Nephron (organoid): ENCODE results near the gene HIF1A.

ENCODE experiments used
- H3K27ac Mint-ChIP-seq, 3 experiments: 2 replicates each; pipeline ENCODE4 v1.8.0; 2020; ENCODE audit warnings: mixed read lengths in 3 of 3, mild to moderate bottlenecking in 2 of 3, moderate library complexity in 1 of 3
- H3K27me3 Mint-ChIP-seq: 2 replicates; pipeline ENCODE4 v1.8.0; 2021; ENCODE audit warnings: low read depth, mild to moderate bottlenecking, moderate library complexity, mixed read lengths
- H3K36me3 Mint-ChIP-seq: 2 replicates; pipeline ENCODE4 v1.8.0; 2020; ENCODE audit warnings: low read depth, mixed read lengths
- H3K4me1 Mint-ChIP-seq: 2 replicates; pipeline ENCODE4 v1.8.0; 2020; ENCODE audit warnings: mixed read lengths
- H3K4me3 Mint-ChIP-seq, 3 experiments: 2 replicates each; pipeline ENCODE4 v1.8.0; 2020; ENCODE audit warnings: mild to moderate bottlenecking in 3 of 3, mixed read lengths in 3 of 3, moderate library complexity in 2 of 3
- H3K9me3 Mint-ChIP-seq: 2 replicates; pipeline ENCODE4 v1.8.0; 2020; ENCODE audit warnings: mixed read lengths
- CTCF ChIP-seq, 3 experiments: fragments of 200-600 bp; sonication (generic); IDR thresholded peaks; one replicate each; pipeline ENCODE4 v1.5.0; 2021; ENCODE audit warnings: antibody characterized with exemption in 3 of 3; ENCODE audit not compliant: unreplicated experiment in 3 of 3

Gene HIF1A

GRCh38 chr14:61764342-61765122, 69.2 kb downstream of the HIF1A start:
- peaks cover 12% of the 10 kb centered on the region for H3K36me3 Mint-ChIP-seq
- H3K4me1 Mint-ChIP-seq = peaks cover 46% of the 10 kb centered on the region
- H3K27me3 Mint-ChIP-seq = no peaks in the 10 kb centered on the region
- no peak for TF ChIP-seq CTCF (IDR thresholded peaks at IDR 0.05; ENCODE audit: unreplicated experiment in 3 of 3)
- peak overlapping the region; percentile 29 to 80 (median 31) for H3K27ac Mint-ChIP-seq
- H3K4me3 Mint-ChIP-seq = peak overlapping the region; percentile 98 to 100 (median 99)
- H3K9me3 Mint-ChIP-seq = no peaks in the 10 kb centered on the region

- Mint-ChIP-seq H3K4me3 (peak overlapping the region; percentile 65 to 100 (median 98)), H3K9me3 (no peaks in the 10 kb centered on the region), H3K27ac (peak overlapping the region; percentile 31 to 80 (median 52)), H3K36me3 (peaks cover 21% of the 10 kb centered on the region), H3K27me3 (no peaks in the 10 kb centered on the region), H3K4me1 (peaks cover 46% of the 10 kb centered on the region)
- TF ChIP-seq CTCF (IDR thresholded peaks at IDR 0.05; ENCODE audit: unreplicated experiment in 3 of 3) = no peak
Measured at GRCh38 chr14:61765225-61765943, 70.1 kb downstream of the HIF1A start.

- Mint-ChIP-seq H3K27me3 (no peaks in the 10 kb centered on the region), H3K4me3 (peak overlapping the region; percentile 65 to 100 (median 98)), H3K27ac (peak overlapping the region; percentile 31 to 80 (median 52)), H3K9me3 (no peaks in the 10 kb centered on the region), H3K4me1 (peaks cover 46% of the 10 kb centered on the region), H3K36me3 (peaks cover 27% of the 10 kb centered on the region)
- TF ChIP-seq CTCF (IDR thresholded peaks at IDR 0.05; ENCODE audit: unreplicated experiment in 3 of 3) = no peak
Measured at GRCh38 chr14:61766151-61766550, 70.8 kb downstream of the HIF1A start.

GRCh38 chr14:61768240-61768639, 72.9 kb downstream of the HIF1A start:
- TF ChIP-seq CTCF (IDR thresholded peaks at IDR 0.05; ENCODE audit: unreplicated experiment in 3 of 3) = no peak
- H3K27ac Mint-ChIP-seq = no peak overlapping the region
- no peaks in the 10 kb centered on the region for H3K27me3 Mint-ChIP-seq
- H3K9me3 Mint-ChIP-seq = no peaks in the 10 kb centered on the region
- peaks cover 34% of the 10 kb centered on the region for H3K4me1 Mint-ChIP-seq
- H3K4me3 Mint-ChIP-seq = no peak overlapping the region
- peaks cover 43% of the 10 kb centered on the region for H3K36me3 Mint-ChIP-seq

- Mint-ChIP-seq H3K27ac (no peak overlapping the region), H3K9me3 (no peaks in the 10 kb centered on the region), H3K4me3 (no peak overlapping the region), H3K36me3 (peaks cover 54% of the 10 kb centered on the region), H3K27me3 (no peaks in the 10 kb centered on the region), H3K4me1 (peaks cover 19% of the 10 kb centered on the region)
- TF ChIP-seq CTCF (IDR thresholded peaks at IDR 0.05; ENCODE audit: unreplicated experiment in 3 of 3) = no peak
Measured at GRCh38 chr14:61769893-61770292, 74.6 kb downstream of the HIF1A start.
